K562 (cell line): ENCODE results near the gene ARID5B. TPM values are rescaled to one million over a fixed set of nuclear protein-coding genes. Genes with fewer than 3 reads are reported as not detected.

ENCODE experiments used
- ATAC-seq: fragments of 200-7000 bp; cut with Tn5 transposase; 3 replicates; pipeline ENCODE4 v1.9.1; 2020; ENCODE audit warnings: moderate library complexity
- BruUV-seq: library from RNA; stranded (reverse); fragments of 400-500 nt; replicated peaks from 2 replicates; lab custom pipeline; 2021; lab: Mats Ljungman, UMichigan
- CTCF ChIA-PET: fragments of 300-600 bp; formaldehyde crosslinking; extraction: SDS; loops from one replicate; lab custom pipeline; 2021; ENCODE audit warnings: low intra/inter-chr PET ratio; lab: Yijun Ruan, JAX
- POLR2A ChIA-PET: fragments of 300-600, 350-650 bp; sonication (Branson Sonifier 250); formaldehyde crosslinking; extraction: SDS; loops from one replicate; lab custom pipeline; 2021; ENCODE audit warnings: antibody characterized with exemption, inconsistent platforms; lab: Yijun Ruan, JAX
- DNase-seq, 4 experiments: peaks; one replicate each; pipeline versions ENCODE4 v3.0.0 to v3.0.0-alpha.2; 2011 to 2018; ENCODE audit warnings: low spot score in 3 of 4, mixed read lengths in 3 of 4; ENCODE audit errors: extremely low read depth in 1 of 4
- FAIRE-seq: peaks from 2 replicates; lab custom pipeline; 2011; peaks lifted over from hg19 to GRCh38; lab: Jason Lieb, UNC
- H2AFZ ChIP-seq: 2 replicates; pipeline ENCODE4 v1.6.0; 2011; ENCODE audit warnings: low read depth, low read length, control low read depth, inconsistent platforms
- H3K27ac ChIP-seq: fragments of 200-600 bp; 3 replicates; pipeline ENCODE4 v1.8.0; 2011; ENCODE audit warnings: low read depth, mild to moderate bottlenecking, control low read depth, inconsistent platforms, low read length, moderate library complexity, mixed read lengths; ENCODE audit errors: extremely low read depth
- H3K27me3 ChIP-seq, 2 experiments: fragments of 300-600 bp in 1 of 2; 2 replicates in 1 of 2; 3 replicates in 1 of 2; pipeline versions ENCODE4 v1.6.0 to v1.8.0; 2011; ENCODE audit warnings: inconsistent platforms in 2 of 2, low read length in 2 of 2, mild to moderate bottlenecking in 1 of 2, mixed read lengths in 1 of 2, moderate library complexity in 1 of 2; ENCODE audit not compliant: control insufficient read depth in 2 of 2, insufficient read depth in 2 of 2
- H3K36me3 ChIP-seq: fragments of 300-600 bp; 3 replicates; pipeline ENCODE4 v1.8.0; 2011; ENCODE audit warnings: mild to moderate bottlenecking, low read length, inconsistent platforms; ENCODE audit not compliant: control insufficient read depth, insufficient read depth
- H3K4me1 ChIP-seq, 2 experiments: fragments of 200-600 bp in 1 of 2; replicated peaks in 1 of 2; 2 replicates in 1 of 2; 3 replicates in 1 of 2; pipeline versions ENCODE4 v1.5.1 to v1.8.0; 2011; ENCODE audit warnings: inconsistent platforms in 2 of 2, low read length in 2 of 2, mild to moderate bottlenecking in 1 of 2, mixed read lengths in 1 of 2, moderate library complexity in 1 of 2; ENCODE audit not compliant: control insufficient read depth in 2 of 2, insufficient read depth in 2 of 2
- H3K4me2 ChIP-seq: 2 replicates; pipeline ENCODE4 v1.6.1; 2011; ENCODE audit warnings: low read length, control low read depth, inconsistent platforms, mixed read lengths; ENCODE audit not compliant: insufficient read depth
- H3K4me3 ChIP-seq: fragments of 200-600 bp; sonication (generic), shearing (Covaris generic); 2 replicates; pipeline ENCODE4 v1.5.1; 2016; ENCODE audit warnings: control low read depth, inconsistent platforms
- H3K79me2 ChIP-seq: fragments of 200-600 bp; 3 replicates; pipeline ENCODE4 v1.8.0; 2011; ENCODE audit warnings: low read length, inconsistent platforms; ENCODE audit not compliant: control insufficient read depth, insufficient read depth
- H3K9ac ChIP-seq, 2 experiments: 2 replicates each; pipeline versions ENCODE4 v1.6.0 to v1.6.1; 2011; ENCODE audit warnings: low read depth in 2 of 2, low read length in 2 of 2, control low read depth in 1 of 2, inconsistent platforms in 1 of 2, mild to moderate bottlenecking in 1 of 2, mixed read lengths in 1 of 2; ENCODE audit not compliant: insufficient read depth in 1 of 2
- H3K9me1 ChIP-seq: one replicate; pipeline ENCODE4 v1.6.0; 2011; ENCODE audit warnings: inconsistent platforms, mild to moderate bottlenecking, low read length, moderate library complexity; ENCODE audit not compliant: control insufficient read depth, insufficient read depth
- H3K9me3 ChIP-seq: replicated peaks from 2 replicates; pipeline ENCODE4 v1.5.1; 2011; ENCODE audit warnings: low read depth, low read length, inconsistent platforms; ENCODE audit not compliant: control insufficient read depth, insufficient read depth
- H4K20me1 ChIP-seq: replicated peaks from 2 replicates; pipeline ENCODE4 v1.6.1; 2011; ENCODE audit warnings: low read length, inconsistent platforms, mixed read lengths; ENCODE audit not compliant: control insufficient read depth, insufficient read depth
- ZNF764 ChIP-seq: fragments of 250-450 bp; sonication (Bioruptor Pico); IDR thresholded peaks from 2 replicates; pipeline ENCODE4 v1.4.0; 2020; ENCODE audit warnings: low read depth, mild to moderate bottlenecking, moderate library complexity
- WGBS: fragments of 100-300 bp; shearing (Covaris generic); methylation state at CpG from one replicate; pipeline ENCODE4 v1.1.6; 2016; ENCODE audit warnings: low coverage, mixed read lengths; ENCODE audit not compliant: insufficient coverage; ENCODE audit errors: missing lambda C conversion rate; 5-methylcytosine and 5-hydroxymethylcytosine counted together
- in situ Hi-C: fragments of 300-500 bp; cut with MboI; formaldehyde crosslinking; loops from 4 replicates; pipeline ENCODE4 v1.15.0; 2018; ENCODE audit warnings: inconsistent platforms, mixed read lengths
- intact Hi-C: fragments of 100-400 bp; cut with micrococcal nuclease; formaldehyde crosslinking; loops from 2 replicates; pipeline ENCODE4 v1.14.2; 2022
- polyA plus RNA-seq, 8 experiments: library from polyadenylated mRNA; depleted of rRNA in 4 of 8; stranded (reverse) in 5 of 8; unstranded in 3 of 8; fragments of >200 nt; fragmentation: Nextera tagmentation in 2 of 8; fragmentation: Illumina TruSeq in 1 of 8; extraction: Ambion mirVana in 2 of 8; extraction: Trizol in 1 of 8; gene quantifications; 2 replicates each; pipeline versions ENCODE4 v1.2.1 to v1.2.3, GENCODE V29; 2011 to 2014; ENCODE audit warnings: inconsistent platforms in 1 of 8, missing spikeins in 1 of 8
- total RNA-seq, 7 experiments: library from RNA; depleted of rRNA in 6 of 7; stranded (reverse); fragments of >200 nt in 6 of 7; fragmentation: Illumina TruSeq in 2 of 7; extraction: Trizol in 2 of 7; gene quantifications; 2 replicates each; pipeline versions ENCODE4 v1.2.1 to v1.2.3, GENCODE V29; 2011 to 2021; ENCODE audit warnings: low replicate concordance in 1 of 7
- TF ChIP-seq, protein P1 (sequence below), 2 experiments: fragments of 450-650 bp in 1 of 2; sonication (generic) in 1 of 2; formaldehyde crosslinking in 1 of 2; IDR thresholded peaks; 2 replicates each; pipeline versions ENCODE4 v1.7.1 to v1.9.0; 2016 to 2022; ENCODE audit warnings: inconsistent platforms in 1 of 2, mild to moderate bottlenecking in 1 of 2, missing genetic modification reagents in 1 of 2

Gene ARID5B
- total and polyA plus RNA-seq, 9 of the 15 experiments (the other 6 are each of a cell fraction or from before 2014, with no cell fraction given) = 0.48 to 1.6 (median 0.80) TPM

DNA sequence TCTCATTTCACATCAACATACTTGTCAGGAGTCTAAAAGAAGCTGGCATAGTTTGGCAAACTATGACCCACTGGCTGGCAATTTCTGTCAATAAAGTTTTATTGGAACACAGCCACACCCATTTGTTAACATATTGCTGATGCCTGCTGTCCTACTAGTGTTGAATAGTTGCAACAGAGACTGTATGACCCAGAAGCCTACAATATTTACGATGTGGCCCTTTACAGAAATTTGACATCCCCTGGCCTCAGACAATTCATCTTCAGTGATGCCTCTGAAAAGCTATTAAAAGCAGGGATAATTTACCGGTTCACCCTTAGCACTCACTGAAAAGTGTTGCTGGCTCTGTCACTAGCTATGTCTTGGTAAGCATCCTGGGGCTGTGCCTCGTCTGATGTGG lies 155.2 kb downstream of the ARID5B start:
- H3K9me1 ChIP-seq = no peaks in the 10 kb centered on the region
- intact Hi-C loops = no loop called here
- 11% methylated on average over 3 of the region's 3 CpGs for WGBS
- FAIRE-seq = no peak
- in situ Hi-C loops = no loop called here
- no peak for DNase-seq
- ATAC-seq = no peak
- no peaks in the 10 kb centered on the region for H3K9me3 ChIP-seq
- no peaks in the 10 kb centered on the region for H3K27me3 ChIP-seq
- H2AFZ ChIP-seq = no peak overlapping the region; the same call in 1 of the 2 replicates
- ChIA-PET CTCF (no interaction called here), POLR2A (interaction anchor here (1.9 kb wide), 1 partner anchor 18 kb away, joined by 4 read pairs; no protein-coding TSS in a partner anchor)
- no peaks in the 10 kb centered on the region for H3K79me2 ChIP-seq
- H3K36me3 ChIP-seq = no peaks in the 10 kb centered on the region
- H3K4me3 ChIP-seq = no peak overlapping the region
- no peak overlapping the region for H3K27ac ChIP-seq
- no peak overlapping the region for H3K4me2 ChIP-seq
- BruUV-seq = no TSS peak
- H3K4me1 ChIP-seq = peaks cover 0 to 5% of the 10 kb centered on the region in 2 experiments; a peak in 1 of 5 replicates
- no peak overlapping the region for H3K9ac ChIP-seq
- no peaks in the 10 kb centered on the region for H4K20me1 ChIP-seq
- no peak for TF ChIP-seq ZNF764 (CRISPR knock-in tag)
- TF ChIP-seq, protein P1, sequence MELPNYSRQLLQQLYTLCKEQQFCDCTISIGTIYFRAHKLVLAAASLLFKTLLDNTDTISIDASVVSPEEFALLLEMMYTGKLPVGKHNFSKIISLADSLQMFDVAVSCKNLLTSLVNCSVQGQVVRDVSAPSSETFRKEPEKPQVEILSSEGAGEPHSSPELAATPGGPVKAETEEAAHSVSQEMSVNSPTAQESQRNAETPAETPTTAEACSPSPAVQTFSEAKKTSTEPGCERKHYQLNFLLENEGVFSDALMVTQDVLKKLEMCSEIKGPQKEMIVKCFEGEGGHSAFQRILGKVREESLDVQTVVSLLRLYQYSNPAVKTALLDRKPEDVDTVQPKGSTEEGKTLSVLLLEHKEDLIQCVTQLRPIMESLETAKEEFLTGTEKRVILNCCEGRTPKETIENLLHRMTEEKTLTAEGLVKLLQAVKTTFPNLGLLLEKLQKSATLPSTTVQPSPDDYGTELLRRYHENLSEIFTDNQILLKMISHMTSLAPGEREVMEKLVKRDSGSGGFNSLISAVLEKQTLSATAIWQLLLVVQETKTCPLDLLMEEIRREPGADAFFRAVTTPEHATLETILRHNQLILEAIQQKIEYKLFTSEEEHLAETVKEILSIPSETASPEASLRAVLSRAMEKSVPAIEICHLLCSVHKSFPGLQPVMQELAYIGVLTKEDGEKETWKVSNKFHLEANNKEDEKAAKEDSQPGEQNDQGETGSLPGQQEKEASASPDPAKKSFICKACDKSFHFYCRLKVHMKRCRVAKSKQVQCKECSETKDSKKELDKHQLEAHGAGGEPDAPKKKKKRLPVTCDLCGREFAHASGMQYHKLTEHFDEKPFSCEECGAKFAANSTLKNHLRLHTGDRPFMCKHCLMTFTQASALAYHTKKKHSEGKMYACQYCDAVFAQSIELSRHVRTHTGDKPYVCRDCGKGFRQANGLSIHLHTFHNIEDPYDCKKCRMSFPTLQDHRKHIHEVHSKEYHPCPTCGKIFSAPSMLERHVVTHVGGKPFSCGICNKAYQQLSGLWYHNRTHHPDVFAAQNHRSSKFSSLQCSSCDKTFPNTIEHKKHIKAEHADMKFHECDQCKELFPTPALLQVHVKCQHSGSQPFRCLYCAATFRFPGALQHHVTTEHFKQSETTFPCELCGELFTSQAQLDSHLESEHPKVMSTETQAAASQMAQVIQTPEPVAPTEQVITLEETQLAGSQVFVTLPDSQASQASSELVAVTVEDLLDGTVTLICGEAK (IDR thresholded peaks at IDR 0.05) = peak; percentile 98
- TF ChIP-seq, protein P1 (CRISPR knock-in tag; IDR thresholded peaks at IDR 0.05) = peak; percentile 98
